Sigmoid colon (tissue), 4 donors: ENCODE data around the gene CTIF.

Source experiments
- EP300 ChIP-seq, 4 donors: sonication (generic); formaldehyde crosslinking; IDR thresholded peaks; one replicate each; pipeline ENCODE4 v1.6.1; 2017; ENCODE audit warnings: antibody characterized with exemption in 4 of 4
- POLR2A ChIP-seq, 2 donors: fragments of 450-650 bp; IDR thresholded peaks; one replicate each; pipeline ENCODE4 v1.6.1; 2016; ENCODE audit warnings: antibody characterized with exemption in 2 of 2, mild to moderate bottlenecking in 2 of 2, moderate library complexity in 2 of 2
- POLR2AphosphoS5 ChIP-seq, 4 donors: sonication (generic); formaldehyde crosslinking; IDR thresholded peaks; one replicate each; pipeline ENCODE4 v1.6.1; 2017; ENCODE audit warnings: antibody characterized with exemption in 4 of 4
- TF ChIP-seq, protein P1 (sequence below), 4 experiments: fragments of 450-650 bp in 3 of 4; fragments of 200-600 bp in 1 of 4; IDR thresholded peaks; one replicate each; pipeline ENCODE4 v1.5.1; 2016 to 2019; ENCODE audit warnings: antibody characterized with exemption in 4 of 4, mild to moderate bottlenecking in 3 of 4, moderate library complexity in 2 of 4

DNA sequence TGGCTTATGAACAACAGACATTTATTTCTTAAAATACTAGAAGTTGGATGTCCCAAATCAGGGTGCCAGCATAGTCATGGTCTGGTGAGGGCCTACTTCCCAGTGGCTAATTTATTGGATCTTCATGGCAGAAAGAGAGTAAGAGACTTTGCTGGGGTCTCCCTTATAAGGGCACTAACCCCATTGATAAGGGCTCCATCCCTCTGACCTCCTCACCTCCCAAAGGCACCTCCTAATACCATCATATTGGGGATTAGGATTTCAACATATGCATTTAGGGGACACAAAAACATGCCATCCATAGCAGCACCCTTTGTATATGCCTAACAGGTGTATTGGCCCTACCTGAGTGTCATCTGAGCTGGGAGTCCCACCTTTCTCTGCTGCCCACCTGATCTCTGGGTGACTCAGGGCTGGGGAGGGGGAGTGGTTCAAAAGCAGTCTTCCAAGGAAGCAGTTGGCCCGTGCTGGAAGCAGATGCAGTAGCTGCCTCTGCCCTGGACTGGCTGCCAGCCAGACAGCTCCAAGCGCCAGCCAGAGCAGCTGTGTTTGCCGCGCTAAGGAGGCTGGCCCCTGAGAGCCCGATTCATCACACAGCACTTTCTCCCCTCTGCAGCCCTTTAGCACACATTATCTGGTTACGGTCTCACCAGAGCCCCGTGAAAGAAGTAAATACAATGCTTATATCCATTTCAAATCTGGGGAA, 327.4 kb downstream of the CTIF start:
- TF ChIP-seq POLR2A (IDR thresholded peaks at IDR 0.05): no peak
- TF ChIP-seq, protein P1, sequence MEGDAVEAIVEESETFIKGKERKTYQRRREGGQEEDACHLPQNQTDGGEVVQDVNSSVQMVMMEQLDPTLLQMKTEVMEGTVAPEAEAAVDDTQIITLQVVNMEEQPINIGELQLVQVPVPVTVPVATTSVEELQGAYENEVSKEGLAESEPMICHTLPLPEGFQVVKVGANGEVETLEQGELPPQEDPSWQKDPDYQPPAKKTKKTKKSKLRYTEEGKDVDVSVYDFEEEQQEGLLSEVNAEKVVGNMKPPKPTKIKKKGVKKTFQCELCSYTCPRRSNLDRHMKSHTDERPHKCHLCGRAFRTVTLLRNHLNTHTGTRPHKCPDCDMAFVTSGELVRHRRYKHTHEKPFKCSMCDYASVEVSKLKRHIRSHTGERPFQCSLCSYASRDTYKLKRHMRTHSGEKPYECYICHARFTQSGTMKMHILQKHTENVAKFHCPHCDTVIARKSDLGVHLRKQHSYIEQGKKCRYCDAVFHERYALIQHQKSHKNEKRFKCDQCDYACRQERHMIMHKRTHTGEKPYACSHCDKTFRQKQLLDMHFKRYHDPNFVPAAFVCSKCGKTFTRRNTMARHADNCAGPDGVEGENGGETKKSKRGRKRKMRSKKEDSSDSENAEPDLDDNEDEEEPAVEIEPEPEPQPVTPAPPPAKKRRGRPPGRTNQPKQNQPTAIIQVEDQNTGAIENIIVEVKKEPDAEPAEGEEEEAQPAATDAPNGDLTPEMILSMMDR (IDR thresholded peaks at IDR 0.05): no peak
- peak in 1 of 4 donors; percentile 33 for TF ChIP-seq POLR2AphosphoS5 (IDR thresholded peaks at IDR 0.05)
- no peak for TF ChIP-seq EP300 (IDR thresholded peaks at IDR 0.05)
